HepG2 (cell line): Measurements from ENCODE around the gene CCDC160. TPM values are rescaled to one million over a fixed set of nuclear protein-coding genes. Genes with fewer than 3 reads are reported as not detected.
"Not testable (repeated sequence)": the region's sequence is repeated elsewhere in the genome, so short reads cannot be mapped to it uniquely, and the experiment has no call there.

ENCODE experiments used
- ATAC-seq: fragments of 200-7000 bp; cut with Tn5 transposase; 3 replicates; pipeline ENCODE4 v1.9.1; 2020; ENCODE audit warnings: mild to moderate bottlenecking, moderate library complexity
- BruUV-seq: library from RNA; stranded (reverse); fragments of 400-500 nt; replicated peaks from 2 replicates; lab custom pipeline; 2021; lab: Mats Ljungman, UMichigan
- CTCF ChIA-PET: fragments of 300-600 bp; formaldehyde crosslinking; extraction: SDS; loops from one replicate; lab custom pipeline; 2021; ENCODE audit warnings: low total read pairs, inconsistent platforms, low intra/inter-chr PET ratio; lab: Yijun Ruan, JAX
- POLR2A ChIA-PET: fragments of 350-600 bp; sonication (Branson Sonifier 250); formaldehyde crosslinking; loops from one replicate; lab custom pipeline; 2020; ENCODE audit warnings: antibody characterized with exemption, inconsistent platforms; lab: Yijun Ruan, JAX
- DNase-seq: peaks from one replicate; pipeline ENCODE4 v3.0.0-alpha.2; 2015; ENCODE audit warnings: low spot score
- FAIRE-seq: peaks from 3 replicates; lab custom pipeline; 2011; peaks lifted over from hg19 to GRCh38; lab: Jason Lieb, UNC
- H2AFZ ChIP-seq: one replicate; pipeline ENCODE4 v1.6.1; 2011; ENCODE audit warnings: low read length, inconsistent platforms
- H3K27ac ChIP-seq: fragments of 300-600 bp; 3 replicates; pipeline ENCODE4 v1.8.0; 2011; ENCODE audit warnings: mixed run types, mild to moderate bottlenecking, mixed read lengths, low read length, inconsistent platforms; ENCODE audit not compliant: insufficient read depth; ENCODE audit errors: extremely low read length
- H3K27me3 ChIP-seq, 2 experiments: fragments of 200-600 bp in 1 of 2; 2 replicates in 1 of 2; 3 replicates in 1 of 2; pipeline versions ENCODE4 v1.6.0 to v1.8.0; 2011; ENCODE audit warnings: low read length in 2 of 2, mild to moderate bottlenecking in 2 of 2, moderate library complexity in 2 of 2, inconsistent platforms in 1 of 2; ENCODE audit not compliant: insufficient read depth in 2 of 2, control insufficient read depth in 1 of 2
- H3K36me3 ChIP-seq, 2 experiments: fragments of 200-600 bp in 1 of 2; replicated peaks in 1 of 2; 2 replicates in 1 of 2; 3 replicates in 1 of 2; pipeline versions ENCODE4 v1.5.1 to v1.8.0; 2011; ENCODE audit warnings: low read length in 2 of 2, inconsistent platforms in 1 of 2; ENCODE audit not compliant: insufficient read depth in 2 of 2, control insufficient read depth in 1 of 2
- H3K4me1 ChIP-seq: 2 replicates; pipeline ENCODE4 v1.5.1; 2012; ENCODE audit warnings: low read length, inconsistent platforms; ENCODE audit not compliant: insufficient read depth
- H3K4me2 ChIP-seq: 2 replicates; pipeline ENCODE4 v1.6.0; 2011; ENCODE audit warnings: low read depth, low read length, inconsistent platforms
- H3K4me3 ChIP-seq, 3 experiments: fragments of 200-600 bp in 1 of 3; sonication (generic), shearing (Covaris generic) in 1 of 3; replicated peaks in 1 of 3; 2 replicates each; pipeline ENCODE4 v1.5.1; 2011 to 2016; ENCODE audit warnings: low read length in 3 of 3, inconsistent platforms in 2 of 3, low read depth in 2 of 3, mild to moderate bottlenecking in 2 of 3, control low read depth in 1 of 3, mixed read lengths in 1 of 3; ENCODE audit not compliant: insufficient read depth in 1 of 3
- H3K79me2 ChIP-seq: one replicate; pipeline ENCODE4 v1.6.1; 2011; ENCODE audit warnings: low read length, inconsistent platforms; ENCODE audit not compliant: insufficient read depth
- H3K9ac ChIP-seq: 2 replicates; pipeline ENCODE4 v1.6.0; 2011; ENCODE audit warnings: mild to moderate bottlenecking, low read depth, low read length, inconsistent platforms; ENCODE audit not compliant: insufficient read depth
- H3K9me3 ChIP-seq: 2 replicates; pipeline ENCODE4 v1.5.1; 2012; ENCODE audit warnings: mild to moderate bottlenecking, low read length
- H4K20me1 ChIP-seq: 2 replicates; pipeline ENCODE4 v1.6.0; 2011; ENCODE audit warnings: inconsistent platforms, mild to moderate bottlenecking, low read length, moderate library complexity; ENCODE audit not compliant: insufficient read depth
- ATRX ChIP-seq: sonication (generic); formaldehyde crosslinking; IDR thresholded peaks from 2 replicates; pipeline ENCODE4 v1.4.0; 2020; ENCODE audit warnings: missing genetic modification reagents, borderline replicate concordance
- CBX2 ChIP-seq, 2 experiments: fragments of 200-600 bp in 1 of 2; sonication (generic); formaldehyde crosslinking in 1 of 2; IDR thresholded peaks; 2 replicates each; pipeline versions ENCODE4 v1.7.0 to v1.8.1; 2018 to 2022; ENCODE audit warnings: low read depth in 2 of 2, low read length in 1 of 2, mild to moderate bottlenecking in 1 of 2, missing genetic modification reagents in 1 of 2
- HMG20A ChIP-seq: IDR thresholded peaks from 2 replicates; pipeline ENCODE4 v1.6.1; 2016; ENCODE audit warnings: borderline replicate concordance
- IKZF4 ChIP-seq: sonication (generic); formaldehyde crosslinking; IDR thresholded peaks from 2 replicates; pipeline ENCODE4 v1.5.1; 2020; ENCODE audit warnings: borderline replicate concordance, mild to moderate bottlenecking, low read depth, missing genetic modification reagents; ENCODE audit errors: not compliant biosample characterization
- IRF2 ChIP-seq: IDR thresholded peaks from 2 replicates; pipeline ENCODE4 v1.6.1; 2018; ENCODE audit warnings: missing genetic modification reagents, missing compliant biosample characterization
- KDM6A ChIP-seq: IDR thresholded peaks from 2 replicates; pipeline ENCODE4 v1.6.1; 2016; ENCODE audit warnings: low read depth
- NFKB2 ChIP-seq: sonication (generic); formaldehyde crosslinking; IDR thresholded peaks from 2 replicates; pipeline ENCODE4 v1.4.0; 2020; ENCODE audit warnings: missing genetic modification reagents, borderline replicate concordance
- PHF21A ChIP-seq: sonication (generic); formaldehyde crosslinking; IDR thresholded peaks from 2 replicates; pipeline ENCODE4 v1.5.0; 2020; ENCODE audit warnings: mild to moderate bottlenecking, missing genetic modification reagents
- SIX1 ChIP-seq: sonication (generic); formaldehyde crosslinking; IDR thresholded peaks from 2 replicates; pipeline ENCODE4 v1.4.0; 2020; ENCODE audit warnings: missing genetic modification reagents, borderline replicate concordance
- SRSF1 ChIP-seq: fragments of 200-400 bp; formaldehyde crosslinking; optimal IDR thresholded peaks from 2 replicates; pipeline ENCODE3; 2017; ENCODE audit warnings: mild to moderate bottlenecking, low read depth, low read length, moderate library complexity
- ZNF317 ChIP-seq: sonication (generic); formaldehyde crosslinking; IDR thresholded peaks from 2 replicates; pipeline ENCODE4 v1.5.0; 2020; ENCODE audit warnings: mild to moderate bottlenecking, missing genetic modification reagents
- ZNF362 ChIP-seq: sonication (generic); formaldehyde crosslinking; IDR thresholded peaks from 2 replicates; pipeline ENCODE4 v1.4.0; 2020; ENCODE audit warnings: missing genetic modification reagents, mild to moderate bottlenecking, borderline replicate concordance
- WGBS: methylation state at CpG from one replicate; pipeline ENCODE4 v1.1.6; 2017; ENCODE audit warnings: low lambda C conversion rate; 5-methylcytosine and 5-hydroxymethylcytosine counted together
- in situ Hi-C: cut with HindIII; loops from 2 replicates; pipeline ENCODE4 v1.10.0; 2017; ENCODE audit warnings: low pct_unique_long_range_greater_than_20kb; ENCODE audit not compliant: extremely low pct_ligation_motif_present
- intact Hi-C: fragments of 100-400 bp; cut with micrococcal nuclease; formaldehyde crosslinking; loops from one replicate; pipeline ENCODE4 v1.10.0; 2022; ENCODE audit not compliant: unreplicated experiment
- polyA plus RNA-seq, 8 experiments: library from polyadenylated mRNA; depleted of rRNA in 3 of 8; stranded (reverse) in 7 of 8; unstranded in 1 of 8; fragments of >200 nt; fragmentation: Illumina TruSeq in 4 of 8; extraction: Trizol in 4 of 8; gene quantifications; 2 replicates each; pipeline versions ENCODE4 v1.2.1 to v1.2.3, GENCODE V29; 2011 to 2016; ENCODE audit warnings: low read depth in 4 of 8, missing spikeins in 1 of 8, mixed read lengths in 1 of 8; ENCODE audit not compliant: insufficient read depth in 1 of 8
- total RNA-seq, 5 experiments: library from RNA; depleted of rRNA; stranded (reverse); fragments of >200 nt; fragmentation: Illumina TruSeq; extraction: Trizol; gene quantifications; 2 replicates each; pipeline ENCODE4 v1.2.3, GENCODE V29; 2016; ENCODE audit warnings: low read depth in 1 of 5

CCDC160 gene
- total and polyA plus RNA-seq, 2 of the 13 experiments (the other 11 are each of a cell fraction or from before 2014, with no cell fraction given): not detected

- no TSS peak for BruUV-seq
- intact Hi-C loops (no loop called here), in situ Hi-C loops (no loop called here)
- Histone ChIP-seq H3K79me2 (no peaks in the 10 kb centered on the region), H4K20me1 (no peaks in the 10 kb centered on the region), H3K9me3 (no peaks in the 10 kb centered on the region), H2AFZ (no peak overlapping the region), H3K4me3 (no peak overlapping the region), H3K4me1 (no peaks in the 10 kb centered on the region), H3K36me3 (no peaks in the 10 kb centered on the region), H3K4me2 (no peak overlapping the region), H3K27ac (no peak overlapping the region), H3K9ac (no peak overlapping the region), H3K27me3 (no peaks in the 10 kb centered on the region)
- no peak for DNase-seq
- no peak for ATAC-seq
- FAIRE-seq: no peak
- TF ChIP-seq PHF21A (CRISPR knock-in tag) (no peak), ZNF317 (CRISPR knock-in tag) (peak; percentile 93), ZNF362 (no peak), NFKB2 (CRISPR knock-in tag) (no peak), CBX2 (IDR thresholded peaks at IDR 0.05; ENCODE audit: low read depth, low read length) (no peak), CBX2 (CRISPR knock-in tag; IDR thresholded peaks at IDR 0.05; ENCODE audit: low read depth) (no peak), ATRX (CRISPR knock-in tag) (no peak)
- POLR2A ChIA-PET: no interaction called here
- CTCF ChIA-PET: no interaction called here
These were observed 26.5 kb upstream of the CCDC160 start for GRCh38 chrX:134210465-134210864.

GRCh38 chrX:134235236-134235635 lies 1.7 kb upstream of the CCDC160 start:
- Histone ChIP-seq H3K36me3 (no peaks in the 10 kb centered on the region), H3K9me3 (no peaks in the 10 kb centered on the region), H3K4me2 (no peak overlapping the region), H3K79me2 (no peaks in the 10 kb centered on the region), H3K27me3 (peaks cover 0 to 8% of the 10 kb centered on the region in 2 experiments; a peak in 1 of 5 replicates), H3K4me3 (no peak overlapping the region), H2AFZ (no peak overlapping the region), H3K9ac (no peak overlapping the region), H3K4me1 (no peaks in the 10 kb centered on the region), H4K20me1 (no peaks in the 10 kb centered on the region), H3K27ac (no peak overlapping the region)
- ATAC-seq (no peak), FAIRE-seq (no peak), DNase-seq (no peak)
- BruUV-seq: no TSS peak
- TF ChIP-seq SRSF1: no peak
- no peak for TF ChIP-seq HMG20A (CRISPR knock-in tag)
- TF ChIP-seq SIX1: no peak
- TF ChIP-seq IKZF4 (CRISPR knock-in tag): no peak
- TF ChIP-seq IRF2 (CRISPR knock-in tag): no peak
- TF ChIP-seq KDM6A (CRISPR knock-in tag): no peak
- CTCF ChIA-PET: no interaction called here
- intact Hi-C loops (no loop called here), in situ Hi-C loops (no loop called here)
- POLR2A ChIA-PET: no interaction called here
- WGBS: 37% methylated on average over 4 of the region's 4 CpGs

- FAIRE-seq, POLR2A ChIA-PET, H3K27ac ChIP-seq, H3K4me2 ChIP-seq, ATAC-seq, H3K27me3 ChIP-seq, BruUV-seq, H3K9ac ChIP-seq, H2AFZ ChIP-seq, H3K79me2 ChIP-seq, intact Hi-C loops, H3K4me3 ChIP-seq, in situ Hi-C loops, DNase-seq, H4K20me1 ChIP-seq, H3K4me1 ChIP-seq, H3K36me3 ChIP-seq, H3K9me3 ChIP-seq, CTCF ChIA-PET: not testable (repeated sequence)
- 70% methylated on average over 9 of the region's 9 CpGs for WGBS
These were observed 1.2 kb downstream of the CCDC160 start for GRCh38 chrX:134238144-134238543.
